Measurements from ENCODE around the gene KIAA1958. TPM values are rescaled to one million over a fixed set of nuclear protein-coding genes. Genes with fewer than 3 reads are reported as not detected.

The KIAA1958 gene
- total and polyA plus RNA-seq, 2 experiments from 2014 or later, result 9.4 to 41.7 TPM

DNA sequence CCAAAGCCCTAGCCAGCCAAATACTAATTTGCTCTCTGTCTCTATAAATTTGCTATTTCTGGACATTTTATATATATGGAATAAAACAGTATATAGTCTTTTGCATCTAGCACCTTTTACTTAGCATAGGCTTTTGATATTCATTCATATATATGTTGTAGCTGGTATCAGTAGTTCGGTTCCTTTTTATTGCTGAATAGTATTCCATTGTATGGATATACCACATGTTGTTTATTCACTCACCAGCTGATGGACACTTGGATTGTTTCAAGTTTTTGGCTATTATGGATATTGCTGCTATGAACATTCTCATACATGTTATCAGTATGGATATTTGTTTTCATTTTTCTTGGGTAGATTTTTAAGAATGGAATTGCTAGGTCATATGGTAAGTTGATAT is 23.8 kb upstream of the KIAA1958 start:
- Histone ChIP-seq H3K27me3 (ENCODE audit: insufficient read depth) (no peaks in the 10 kb centered on the region), H3K79me2 (replicated peaks; ENCODE audit: insufficient read depth) (no peaks in the 10 kb centered on the region), H3K4me2 (no peak overlapping the region), H4K20me1 (replicated peaks; ENCODE audit: insufficient read depth) (no peaks in the 10 kb centered on the region), H2AFZ (no peak overlapping the region), H3K4me3 (no peak overlapping the region), H3F3A (replicated peaks; ENCODE audit: low read depth) (no peaks in the 10 kb centered on the region), H3K27ac (ENCODE audit: low read depth) (no peak overlapping the region), H3K36me3 (ENCODE audit: insufficient read depth) (0 out of 2 replicates have a peak, but pooled peaks cover 5% of the 10 kb centered on the region), H3K9me2 (ENCODE audit: insufficient read depth) (no peaks in the 10 kb centered on the region), H3K4me1 (ENCODE audit: insufficient read depth) (no peaks in the 10 kb centered on the region)
- no peak for TF ChIP-seq JUNB (IDR thresholded peaks at IDR 0.05; ENCODE audit: unreplicated experiment)
- TF ChIP-seq, protein P1, sequence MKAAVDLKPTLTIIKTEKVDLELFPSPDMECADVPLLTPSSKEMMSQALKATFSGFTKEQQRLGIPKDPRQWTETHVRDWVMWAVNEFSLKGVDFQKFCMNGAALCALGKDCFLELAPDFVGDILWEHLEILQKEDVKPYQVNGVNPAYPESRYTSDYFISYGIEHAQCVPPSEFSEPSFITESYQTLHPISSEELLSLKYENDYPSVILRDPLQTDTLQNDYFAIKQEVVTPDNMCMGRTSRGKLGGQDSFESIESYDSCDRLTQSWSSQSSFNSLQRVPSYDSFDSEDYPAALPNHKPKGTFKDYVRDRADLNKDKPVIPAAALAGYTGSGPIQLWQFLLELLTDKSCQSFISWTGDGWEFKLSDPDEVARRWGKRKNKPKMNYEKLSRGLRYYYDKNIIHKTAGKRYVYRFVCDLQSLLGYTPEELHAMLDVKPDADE (IDR thresholded peaks at IDR 0.05), result no peak
- no peak for TF ChIP-seq ZNF462 (CRISPR knock-in tag; IDR thresholded peaks at IDR 0.05)
- no peak for TF ChIP-seq POLR2AphosphoS5 (IDR thresholded peaks at IDR 0.05; ENCODE audit: low read depth)
- no peak for TF ChIP-seq ZNF331 (CRISPR knock-in tag; IDR thresholded peaks at IDR 0.05; ENCODE audit: low read depth)
- no peak for TF ChIP-seq EZH2 (IDR thresholded peaks at IDR 0.05; ENCODE audit: low read depth, unreplicated experiment)
- TF ChIP-seq STAT1 (IDR thresholded peaks at IDR 0.05; ENCODE audit: unreplicated experiment), result no peak
- TF ChIP-seq CREB1 (CRISPR knock-in tag; IDR thresholded peaks at IDR 0.05; ENCODE audit: low read depth), result no peak
- ATAC-seq (no peak), DNase-seq (ENCODE audit: low spot score) (no peak)
- H3K27ac Mint-ChIP-seq, result no peak overlapping the region
- H3K4me1 Mint-ChIP-seq, result no peaks in the 10 kb centered on the region
- H3K36me3 Mint-ChIP-seq (ENCODE audit: low read depth), result peaks cover 29% of the 10 kb centered on the region
- H3K9me3 Mint-ChIP-seq, result peaks cover 12% of the 10 kb centered on the region; the same call in 2 of the 3 replicates
- H3K27me3 Mint-ChIP-seq (ENCODE audit: insufficient read depth, low read depth, poor library complexity), result no peaks in the 10 kb centered on the region
- H3K4me3 Mint-ChIP-seq, result no peak overlapping the region
